Left kidney (tissue), 2 donors: ENCODE measurements around the gene PRDM1. TPM values are rescaled to one million over a fixed set of nuclear protein-coding genes. Genes with fewer than 3 reads are reported as not detected.

Source experiments
- DNase-seq: peaks from one replicate; pipeline ENCODE4 v3.0.0-alpha.2; 2013
- polyA plus RNA-seq: library from polyadenylated mRNA; unstranded; fragments of 120-200 nt; gene quantifications from one replicate; pipeline ENCODE4 v1.2.1, GENCODE V29; 2013; ENCODE audit not compliant: insufficient read length

The PRDM1 gene
- polyA plus RNA-seq, 1 donor: 2.5 TPM

GRCh38 chr6:106097411-106098231, 11.5 kb downstream of the PRDM1 start:
- no peak for DNase-seq

DNA sequence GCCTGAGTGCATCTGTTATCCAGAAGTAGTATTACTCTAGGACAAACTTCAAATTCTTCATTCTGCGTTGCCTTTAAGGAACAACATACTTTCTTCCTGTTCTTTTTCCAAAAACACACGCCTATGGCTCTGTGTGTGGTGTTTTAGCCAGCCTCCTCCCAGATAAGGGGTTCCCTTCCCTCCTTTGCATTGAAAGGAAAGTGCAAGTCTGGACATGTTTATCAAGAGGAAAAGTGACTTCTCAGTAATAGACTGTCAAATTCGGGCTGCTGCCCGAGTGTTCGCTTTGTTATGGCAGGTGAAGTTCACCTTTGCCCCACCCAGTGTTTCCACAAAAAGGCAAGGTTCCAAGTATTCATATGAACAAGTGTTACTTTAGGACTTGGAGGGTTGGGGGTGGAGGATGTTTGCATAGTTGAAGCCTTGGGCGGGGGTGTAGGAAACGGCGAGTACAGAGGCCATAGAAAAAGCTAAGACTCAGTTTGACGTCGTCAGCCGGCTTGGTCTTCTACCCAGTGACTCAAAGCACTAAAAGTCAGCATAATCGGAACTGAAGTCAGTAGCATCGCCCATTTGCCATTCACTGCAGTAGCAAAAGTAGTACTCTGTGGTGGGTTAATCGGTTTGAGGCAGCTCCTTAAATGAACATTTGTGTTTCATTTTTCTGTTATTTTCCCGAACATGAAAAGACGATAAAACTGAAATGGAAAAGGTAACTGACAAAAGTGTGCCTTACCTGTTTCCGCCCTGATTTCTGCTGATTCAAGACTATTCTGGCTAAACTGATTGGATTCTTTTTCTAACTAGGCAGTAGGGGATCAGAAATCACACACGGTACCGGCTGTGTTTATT, 12.5 kb downstream of the PRDM1 start:
- no peak for DNase-seq

DNA sequence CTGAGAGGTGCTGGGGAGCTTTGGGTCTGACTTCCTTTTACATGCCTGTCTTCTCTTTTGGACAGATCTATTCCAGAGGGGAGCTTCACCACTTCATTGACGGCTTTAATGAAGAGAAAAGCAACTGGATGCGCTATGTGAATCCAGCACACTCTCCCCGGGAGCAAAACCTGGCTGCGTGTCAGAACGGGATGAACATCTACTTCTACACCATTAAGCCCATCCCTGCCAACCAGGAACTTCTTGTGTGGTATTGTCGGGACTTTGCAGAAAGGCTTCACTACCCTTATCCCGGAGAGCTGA, 13.1 kb downstream of the PRDM1 start:
- DNase-seq: no peak

DNA sequence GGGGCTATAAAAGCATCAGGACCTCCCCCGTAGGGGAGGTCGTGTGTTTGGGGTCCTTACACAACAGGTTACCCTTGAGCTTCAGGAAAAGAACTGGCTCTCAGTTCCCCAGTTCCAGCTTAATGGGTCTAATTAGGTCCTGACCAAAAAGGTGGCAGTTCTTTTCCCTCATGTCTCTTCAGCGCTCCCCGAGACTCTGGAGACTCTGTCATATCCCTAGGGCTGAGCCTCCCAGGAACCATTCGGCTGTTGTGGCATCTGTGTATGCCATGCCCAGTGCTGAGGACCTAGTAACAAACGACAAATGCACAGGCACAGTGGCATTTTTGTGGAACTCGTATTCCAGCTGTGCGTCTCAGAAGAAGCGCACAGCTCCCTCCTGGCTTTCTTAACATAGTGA, 14.6 kb downstream of the PRDM1 start:
- DNase-seq: no peak

- DNase-seq: no peak
These were observed 15.3 kb downstream of the PRDM1 start for GRCh38 chr6:106101466-106101865.

- DNase-seq: no peak
These were observed 15.9 kb downstream of the PRDM1 start for GRCh38 chr6:106102034-106102433.

DNA sequence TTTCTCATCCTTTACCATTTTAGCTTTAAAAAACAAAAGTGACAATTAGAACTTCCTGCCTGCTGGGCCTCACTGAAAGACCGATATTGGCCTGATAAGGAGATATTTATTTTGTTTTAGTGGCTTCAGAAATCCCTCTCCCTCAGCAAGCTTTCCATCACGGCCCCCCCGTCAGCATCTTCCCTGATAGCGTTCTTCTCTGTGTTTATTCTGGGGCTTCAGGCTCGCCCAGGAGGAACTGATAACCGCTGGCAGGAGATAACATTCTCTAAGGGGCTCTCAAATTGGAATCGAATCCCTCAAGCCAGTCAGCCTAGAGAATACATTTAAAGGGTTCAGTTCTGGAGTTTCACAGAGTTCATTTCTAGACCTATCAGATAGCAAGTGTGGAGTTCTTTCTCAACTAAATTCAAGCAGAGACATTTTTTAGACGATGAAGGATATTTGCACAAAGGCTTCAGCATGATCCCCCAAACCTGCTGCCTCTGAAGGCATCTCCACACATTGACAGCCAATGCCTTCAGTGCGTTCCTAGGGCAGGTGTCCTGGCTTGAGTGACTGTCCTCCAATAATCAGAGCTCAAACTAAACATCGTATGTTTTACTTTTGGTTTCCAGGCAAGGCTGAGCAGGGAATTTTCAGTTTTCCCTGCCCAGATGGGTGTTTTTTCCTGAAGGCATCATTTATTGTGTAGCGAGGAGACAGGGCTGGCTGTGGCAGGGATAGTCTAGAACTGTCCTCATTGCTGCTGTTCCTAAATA, 17.0 kb downstream of the PRDM1 start:
- no peak for DNase-seq

- DNase-seq: no peak
These were observed 17.6 kb downstream of the PRDM1 start for GRCh38 chr6:106103728-106104109.

DNA sequence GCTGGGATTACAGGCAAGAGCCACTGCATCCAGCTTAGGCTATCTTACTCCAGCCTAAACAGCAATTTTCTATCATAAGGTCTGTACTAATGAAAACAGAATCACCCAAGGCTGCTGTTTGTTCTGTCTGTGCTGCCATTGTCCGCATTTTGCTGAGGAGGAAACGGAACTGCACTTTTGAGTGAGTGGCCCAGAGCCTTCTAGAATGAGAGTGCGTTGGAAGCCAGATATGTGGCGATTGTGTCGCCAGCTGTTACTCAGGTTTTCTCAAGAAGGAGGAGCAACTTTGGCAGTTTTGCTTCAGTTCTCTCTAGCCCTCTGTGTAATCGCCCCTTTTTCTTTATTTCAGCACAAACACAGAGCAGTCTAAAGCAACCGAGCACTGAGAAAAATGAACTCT, 18.3 kb downstream of the PRDM1 start:
- DNase-seq: no peak

- no peak for DNase-seq
These were observed 18.8 kb downstream of the PRDM1 start for GRCh38 chr6:106104941-106105340.

DNA sequence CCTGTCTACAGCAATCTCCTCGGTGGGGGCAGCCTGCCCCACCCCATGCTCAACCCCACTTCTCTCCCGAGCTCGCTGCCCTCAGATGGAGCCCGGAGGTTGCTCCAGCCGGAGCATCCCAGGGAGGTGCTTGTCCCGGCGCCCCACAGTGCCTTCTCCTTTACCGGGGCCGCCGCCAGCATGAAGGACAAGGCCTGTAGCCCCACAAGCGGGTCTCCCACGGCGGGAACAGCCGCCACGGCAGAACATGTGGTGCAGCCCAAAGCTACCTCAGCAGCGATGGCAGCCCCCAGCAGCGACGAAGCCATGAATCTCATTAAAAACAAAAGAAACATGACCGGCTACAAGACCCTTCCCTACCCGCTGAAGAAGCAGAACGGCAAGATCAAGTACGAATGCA, 19.4 kb downstream of the PRDM1 start:
- DNase-seq: no peak

DNA sequence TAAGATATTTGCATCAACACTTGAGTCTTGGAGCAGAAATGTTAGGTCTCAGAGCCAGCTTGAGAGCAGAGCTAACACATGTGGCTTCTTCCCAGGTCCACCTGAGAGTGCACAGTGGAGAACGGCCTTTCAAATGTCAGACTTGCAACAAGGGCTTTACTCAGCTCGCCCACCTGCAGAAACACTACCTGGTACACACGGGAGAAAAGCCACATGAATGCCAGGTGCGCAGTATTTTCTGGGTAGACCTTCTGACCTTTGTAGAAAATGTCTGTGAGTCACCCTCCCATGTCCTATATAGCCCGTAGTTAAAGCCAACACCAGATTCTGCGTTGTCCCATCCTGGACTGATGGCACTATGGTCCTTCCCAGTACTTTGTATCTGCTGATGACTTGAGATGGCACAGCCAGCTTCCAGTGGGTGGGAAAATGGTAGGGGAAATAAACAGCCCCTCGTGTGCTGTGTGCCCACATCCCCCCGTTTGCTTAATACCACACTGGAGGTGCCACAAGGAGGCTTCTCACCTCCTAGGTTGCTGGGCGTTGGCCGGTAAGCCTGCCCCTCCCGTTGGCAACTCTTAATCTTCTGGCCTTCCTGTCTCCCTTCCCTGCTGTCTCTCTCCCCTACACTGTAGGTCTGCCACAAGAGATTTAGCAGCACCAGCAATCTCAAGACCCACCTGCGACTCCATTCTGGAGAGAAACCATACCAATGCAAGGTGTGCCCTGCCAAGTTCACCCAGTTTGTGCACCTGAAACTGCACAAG, 20.3 kb downstream of the PRDM1 start:
- DNase-seq: no peak

DNA sequence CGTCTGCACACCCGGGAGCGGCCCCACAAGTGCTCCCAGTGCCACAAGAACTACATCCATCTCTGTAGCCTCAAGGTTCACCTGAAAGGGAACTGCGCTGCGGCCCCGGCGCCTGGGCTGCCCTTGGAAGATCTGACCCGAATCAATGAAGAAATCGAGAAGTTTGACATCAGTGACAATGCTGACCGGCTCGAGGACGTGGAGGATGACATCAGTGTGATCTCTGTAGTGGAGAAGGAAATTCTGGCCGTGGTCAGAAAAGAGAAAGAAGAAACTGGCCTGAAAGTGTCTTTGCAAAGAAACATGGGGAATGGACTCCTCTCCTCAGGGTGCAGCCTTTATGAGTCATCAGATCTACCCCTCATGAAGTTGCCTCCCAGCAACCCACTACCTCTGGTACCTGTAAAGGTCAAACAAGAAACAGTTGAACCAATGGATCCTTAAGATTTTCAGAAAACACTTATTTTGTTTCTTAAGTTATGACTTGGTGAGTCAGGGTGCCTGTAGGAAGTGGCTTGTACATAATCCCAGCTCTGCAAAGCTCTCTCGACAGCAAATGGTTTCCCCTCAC, 21.0 kb downstream of the PRDM1 start:
- DNase-seq: no peak

DNA sequence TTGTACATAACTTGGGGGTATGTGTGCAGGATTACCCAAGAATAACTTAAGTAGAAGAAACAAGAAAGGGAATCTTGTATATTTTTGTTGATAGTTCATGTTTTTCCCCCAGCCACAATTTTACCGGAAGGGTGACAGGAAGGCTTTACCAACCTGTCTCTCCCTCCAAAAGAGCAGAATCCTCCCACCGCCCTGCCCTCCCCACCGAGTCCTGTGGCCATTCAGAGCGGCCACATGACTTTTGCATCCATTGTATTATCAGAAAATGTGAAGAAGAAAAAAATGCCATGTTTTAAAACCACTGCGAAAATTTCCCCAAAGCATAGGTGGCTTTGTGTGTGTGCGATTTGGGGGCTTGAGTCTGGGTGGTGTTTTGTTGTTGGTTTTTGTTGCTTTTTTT, 22.0 kb downstream of the PRDM1 start:
- no peak for DNase-seq

GRCh38 chr6:106109029-106109428, 22.9 kb downstream of the PRDM1 start:
- DNase-seq: no peak

DNA sequence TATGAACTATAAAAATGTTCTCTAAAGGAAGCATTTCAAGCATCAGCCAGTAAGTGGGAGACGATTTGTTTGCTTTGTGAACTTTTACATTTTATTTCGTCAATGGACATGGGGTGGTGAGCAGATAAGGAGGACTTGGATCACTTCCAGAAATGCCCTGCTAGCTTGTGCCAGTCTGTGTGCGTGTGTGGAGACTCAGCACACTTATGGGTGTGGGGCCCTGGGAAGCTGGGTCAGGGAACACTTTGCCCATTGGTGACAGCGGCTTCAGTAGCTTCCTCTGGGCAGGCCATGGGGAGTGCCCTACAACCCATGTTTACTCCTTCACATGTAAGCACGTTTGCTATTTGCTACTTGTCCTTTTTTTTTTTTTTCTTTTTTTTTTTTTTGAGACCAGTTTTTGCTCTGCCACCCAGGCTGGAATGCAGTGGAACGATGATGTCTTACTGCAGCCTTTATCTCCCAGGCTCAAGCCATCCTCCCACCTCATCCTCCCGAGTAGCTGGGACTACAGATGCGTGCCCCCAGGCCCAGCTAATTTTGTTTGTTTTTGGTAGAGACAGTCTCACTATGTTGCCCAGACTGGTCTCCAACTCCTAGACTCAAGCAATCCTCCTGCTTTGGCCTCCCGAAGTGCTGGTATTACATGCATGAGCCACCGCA, 24.2 kb downstream of the PRDM1 start:
- DNase-seq: no peak

GRCh38 chr6:106112433-106112832, 26.3 kb downstream of the PRDM1 start:
- DNase-seq: no peak

GRCh38 chr6:106113256-106113959, 27.3 kb downstream of the PRDM1 start:
- DNase-seq: no peak

DNA sequence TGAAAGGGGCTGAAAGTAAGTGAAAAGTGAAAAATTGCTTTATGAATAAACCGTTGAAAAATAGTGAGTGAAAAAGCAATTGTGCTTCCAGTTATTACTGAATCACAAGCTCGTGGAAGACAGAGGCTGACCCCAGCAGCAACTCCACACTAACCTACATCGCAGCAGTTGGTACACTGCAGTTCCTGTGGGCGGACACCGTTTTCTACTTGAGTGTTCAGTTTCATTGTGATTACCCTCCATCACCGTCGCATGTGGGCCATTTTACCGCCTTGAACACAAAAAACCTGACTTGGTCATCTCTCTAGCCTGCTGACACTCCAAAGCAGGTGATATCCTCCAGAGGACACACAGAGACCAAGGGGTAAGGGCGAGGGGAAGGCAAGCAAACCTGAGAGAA, 28.4 kb downstream of the PRDM1 start:
- DNase-seq: no peak

GRCh38 chr6:106115286-106115685, 29.1 kb downstream of the PRDM1 start:
- DNase-seq: no peak
